Thoracic aorta (tissue), 2 donors: ENCODE data around the gene CYP19A1. TPM values are rescaled to one million over a fixed set of nuclear protein-coding genes. Genes with fewer than 3 reads are reported as not detected.
A peak's percentile ranks its signal among the peaks of the same experiment; 100 is the strongest.

Experiments used
- ATAC-seq: fragments of 150-250 bp; one replicate; pipeline ENCODE4 v1.8.0; 2017; ENCODE audit warnings: low read depth; ENCODE audit not compliant: insufficient number of reproducible peaks, low FRiP score
- DNase-seq: peaks from one replicate; pipeline ENCODE4 v3.0.0-alpha.2; 2020; ENCODE audit warnings: low spot score
- H3K27ac ChIP-seq, 2 donors: fragments of 200-600 bp; sonication (generic); 1 replicate in 1 of 2; 2 replicates in 1 of 2; pipeline ENCODE4 v1.5.1; 2016; ENCODE audit warnings: mild to moderate bottlenecking in 2 of 2, moderate library complexity in 2 of 2
- H3K27me3 ChIP-seq: fragments of 200-600 bp; sonication (generic); replicated peaks from 2 replicates; pipeline ENCODE4 v1.6.0; 2016; ENCODE audit warnings: mild to moderate bottlenecking; ENCODE audit not compliant: insufficient read depth
- H3K36me3 ChIP-seq: fragments of 200-600 bp; sonication (generic); one replicate; pipeline ENCODE4 v1.5.1; 2016
- H3K4me1 ChIP-seq, 2 donors: fragments of 200-600 bp; sonication (generic); 1 replicate in 1 of 2; 2 replicates in 1 of 2; pipeline versions ENCODE4 v1.5.1 to v1.6.0; 2016; ENCODE audit warnings: low read depth in 2 of 2, mild to moderate bottlenecking in 1 of 2; ENCODE audit not compliant: control insufficient read depth in 1 of 2
- H3K4me3 ChIP-seq: fragments of 200-600 bp; sonication (generic); 2 replicates; pipeline ENCODE4 v1.5.1; 2016; ENCODE audit warnings: mild to moderate bottlenecking
- H3K9me3 ChIP-seq: fragments of 200-600 bp; sonication (generic); 2 replicates; pipeline ENCODE4 v1.5.1; 2016
- CTCF ChIP-seq: fragments of 200-600 bp; sonication (generic); IDR thresholded peaks from one replicate; pipeline ENCODE4 v1.5.1; 2019; ENCODE audit warnings: antibody characterized with exemption
- total RNA-seq, 2 donors: library from RNA; depleted of rRNA; stranded (reverse); fragments of >200 nt; gene quantifications; one replicate each; pipeline versions ENCODE4 v1.1.0 to v1.2.3, GENCODE V29; 2016

The CYP19A1 gene
- total RNA-seq, 2 donors from 2014 or later = 0.54 to 3.1 TPM

- no peak for ATAC-seq
- Histone ChIP-seq H3K4me3 (no peak overlapping the region), H3K4me1 (peaks cover 0 to 11% of the 10 kb centered on the region in 2 donors), H3K27me3 (no peaks in the 10 kb centered on the region), H3K27ac (no peak overlapping the region), H3K9me3 (no peaks in the 10 kb centered on the region), H3K36me3 (no peaks in the 10 kb centered on the region)
- DNase-seq = no peak
- no peak for TF ChIP-seq CTCF
Measured at GRCh38 chr15:51303462-51303980, 34.9 kb downstream of the CYP19A1 start.

DNA sequence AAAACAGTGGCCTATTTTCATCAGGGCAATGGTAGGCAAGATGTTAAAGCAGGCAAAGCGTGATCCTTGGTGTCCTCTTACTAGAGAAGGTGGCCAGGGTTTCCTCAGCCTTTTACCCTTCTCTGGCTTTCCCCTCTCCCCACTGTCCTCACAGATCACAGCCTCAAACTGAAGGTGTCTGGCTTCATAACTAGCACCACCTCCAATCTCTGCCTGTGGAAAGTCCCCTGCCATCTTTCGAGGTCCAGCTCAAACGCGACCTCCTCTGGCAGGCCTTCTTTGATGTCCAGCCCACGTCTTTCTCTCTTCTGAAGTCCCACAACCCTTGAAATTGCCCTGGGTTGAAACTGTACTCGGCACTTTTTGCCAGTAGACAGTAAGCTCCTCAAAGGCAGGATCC is 35.9 kb downstream of the CYP19A1 start:
- Histone ChIP-seq H3K4me3 (no peak overlapping the region), H3K27ac (no peak overlapping the region), H3K27me3 (no peaks in the 10 kb centered on the region), H3K4me1 (peaks cover 0 to 14% of the 10 kb centered on the region in 2 donors), H3K36me3 (no peaks in the 10 kb centered on the region), H3K9me3 (no peaks in the 10 kb centered on the region)
- ATAC-seq (no peak), DNase-seq (no peak)
- no peak for TF ChIP-seq CTCF

DNA sequence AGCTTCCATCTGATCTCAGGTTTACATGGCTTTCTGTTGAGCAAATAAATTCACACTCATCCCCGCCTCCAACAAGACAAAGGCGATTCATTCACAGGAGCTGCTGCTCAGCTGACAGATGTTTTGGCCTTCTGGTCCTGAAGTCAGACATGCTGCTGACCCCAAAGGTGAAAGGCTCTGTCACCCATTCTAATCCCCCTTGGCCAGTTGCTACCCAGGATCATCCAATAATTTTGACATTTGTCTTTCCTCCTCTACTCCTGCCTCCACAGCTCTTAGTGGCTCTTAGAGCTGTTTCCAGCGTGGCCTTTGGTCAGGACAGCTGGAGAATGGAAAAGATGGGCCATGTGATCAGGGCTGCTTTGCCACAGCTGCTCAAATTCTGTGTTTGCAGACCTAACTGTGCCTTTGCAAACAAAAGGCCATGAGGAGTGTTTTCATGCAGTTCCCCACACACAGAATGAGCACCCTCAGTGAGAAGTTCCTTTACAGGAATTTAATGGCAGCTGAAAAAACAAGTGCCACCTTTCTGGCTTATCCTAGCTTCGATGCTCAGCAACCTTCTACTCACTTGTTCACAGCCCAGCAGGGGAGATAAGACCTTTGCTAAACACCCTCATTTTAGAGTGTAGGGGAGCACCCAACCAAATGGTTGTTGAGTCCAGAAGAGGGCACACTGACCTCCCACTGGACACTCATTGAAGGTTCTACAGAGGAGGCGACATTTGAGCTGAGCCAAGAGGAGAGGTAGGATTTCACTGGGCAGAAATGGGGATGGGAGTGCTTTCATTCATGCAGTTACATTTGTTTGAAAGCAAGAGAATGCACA is 39.0 kb downstream of the CYP19A1 start:
- Histone ChIP-seq H3K27me3 (no peaks in the 10 kb centered on the region), H3K9me3 (no peaks in the 10 kb centered on the region), H3K4me3 (no peak overlapping the region), H3K4me1 (peaks cover 0 to 14% of the 10 kb centered on the region in 2 donors), H3K36me3 (no peaks in the 10 kb centered on the region), H3K27ac (peak overlapping the region in 1 of 2 donors; percentile 33)
- DNase-seq = no peak
- ATAC-seq = no peak
- no peak for TF ChIP-seq CTCF

GRCh38 chr15:51298620-51299019 is 39.8 kb downstream of the CYP19A1 start:
- H3K36me3 ChIP-seq = no peaks in the 10 kb centered on the region
- no peak for TF ChIP-seq CTCF
- H3K4me3 ChIP-seq = no peak overlapping the region
- no peak for ATAC-seq
- no peak for DNase-seq
- H3K9me3 ChIP-seq = no peaks in the 10 kb centered on the region
- peaks cover 0 to 14% of the 10 kb centered on the region in 2 donors for H3K4me1 ChIP-seq
- H3K27me3 ChIP-seq = no peaks in the 10 kb centered on the region
- peak overlapping the region in 1 of 2 donors; percentile 33 for H3K27ac ChIP-seq

DNA sequence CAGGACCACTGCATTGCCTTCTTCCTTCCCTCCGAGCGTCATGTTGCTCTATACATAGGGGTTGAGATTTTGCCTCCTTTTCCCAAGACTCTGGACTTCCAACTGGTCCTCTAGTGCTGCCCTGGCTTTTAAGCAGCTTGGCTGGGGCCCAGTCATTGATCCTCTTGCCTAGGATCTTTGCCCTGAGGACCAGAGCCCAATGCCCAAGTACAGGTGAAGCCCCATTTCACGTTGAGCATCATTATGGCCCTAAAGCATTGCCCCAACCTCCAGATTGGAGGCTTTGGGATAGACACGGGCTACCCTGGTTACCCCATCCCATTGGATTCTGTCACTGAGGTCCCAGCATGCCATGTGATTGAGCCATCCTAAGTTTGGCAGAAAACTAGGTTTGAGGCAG is 47.7 kb downstream of the CYP19A1 start:
- Histone ChIP-seq H3K36me3 (no peaks in the 10 kb centered on the region), H3K27ac (no peak overlapping the region), H3K27me3 (no peaks in the 10 kb centered on the region), H3K4me3 (no peak overlapping the region), H3K9me3 (no peaks in the 10 kb centered on the region), H3K4me1 (no peaks in the 10 kb centered on the region)
- ATAC-seq (no peak), DNase-seq (no peak)
- no peak for TF ChIP-seq CTCF
